GM23248 (cell line): ENCODE data around the gene ING5. TPM values are rescaled to one million over a fixed set of nuclear protein-coding genes. Genes with fewer than 3 reads are reported as not detected.

Experiments
- DNase-seq: peaks from one replicate; pipeline ENCODE4 v3.0.0-alpha.2; 2015
- H2AFZ ChIP-seq: fragments of 200-600 bp; sonication (generic); 2 replicates; pipeline ENCODE4 v1.6.1; 2016; ENCODE audit warnings: antibody characterized with exemption
- H3F3A ChIP-seq: fragments of 200-600 bp; sonication (generic); 2 replicates; pipeline ENCODE4 v1.6.1; 2016; ENCODE audit warnings: mild to moderate bottlenecking, antibody characterized with exemption, mixed run types; ENCODE audit not compliant: insufficient read depth
- H3K27ac ChIP-seq: fragments of 200-600 bp; sonication (generic); 2 replicates; pipeline ENCODE4 v1.5.1; 2016; ENCODE audit warnings: mild to moderate bottlenecking
- H3K27me3 ChIP-seq: fragments of 200-600 bp; sonication (generic); replicated peaks from 2 replicates; pipeline ENCODE4 v1.6.1; 2016; ENCODE audit warnings: mild to moderate bottlenecking; ENCODE audit not compliant: insufficient read depth
- H3K36me3 ChIP-seq: fragments of 200-600 bp; sonication (generic); 2 replicates; pipeline ENCODE4 v1.6.1; 2016; ENCODE audit warnings: low read depth, mild to moderate bottlenecking
- H3K4me1 ChIP-seq: fragments of 200-600 bp; sonication (generic); 2 replicates; pipeline ENCODE4 v1.6.1; 2016; ENCODE audit warnings: mild to moderate bottlenecking; ENCODE audit not compliant: insufficient read depth
- H3K4me2 ChIP-seq: fragments of 200-600 bp; sonication (generic); one replicate; pipeline ENCODE4 v1.6.1; 2016; ENCODE audit warnings: mild to moderate bottlenecking; ENCODE audit not compliant: unreplicated experiment
- H3K4me3 ChIP-seq: fragments of 200-600 bp; sonication (generic); 2 replicates; pipeline ENCODE4 v1.5.1; 2016; ENCODE audit warnings: mild to moderate bottlenecking
- H3K79me2 ChIP-seq: fragments of 200-600 bp; sonication (generic); 2 replicates; pipeline ENCODE4 v1.6.1; 2016; ENCODE audit warnings: mild to moderate bottlenecking; ENCODE audit not compliant: insufficient read depth
- H3K9ac ChIP-seq: fragments of 200-600 bp; sonication (generic); 2 replicates; pipeline ENCODE4 v1.6.1; 2016; ENCODE audit warnings: mild to moderate bottlenecking
- H3K9me2 ChIP-seq: fragments of 200-600 bp; sonication (generic); 2 replicates; pipeline ENCODE4 v1.6.1; 2016; ENCODE audit warnings: mixed run types, mild to moderate bottlenecking, moderate library complexity; ENCODE audit not compliant: insufficient read depth
- H3K9me3 ChIP-seq: fragments of 200-600 bp; sonication (generic); one replicate; pipeline ENCODE4 v1.6.1; 2017; ENCODE audit warnings: low read depth
- H4K20me1 ChIP-seq: fragments of 200-600 bp; sonication (generic); 2 replicates; pipeline ENCODE4 v1.6.0; 2016; ENCODE audit not compliant: insufficient read depth
- EZH2 ChIP-seq: fragments of 200-600 bp; sonication (generic); IDR thresholded peaks from 2 replicates; pipeline ENCODE4 v1.6.1; 2018; ENCODE audit warnings: antibody characterized with exemption, mild to moderate bottlenecking; ENCODE audit not compliant: insufficient read depth, poor library complexity, severe bottlenecking
- EZH2phosphoT487 ChIP-seq: fragments of 200-600 bp; sonication (generic); IDR thresholded peaks from 2 replicates; pipeline ENCODE4 v1.6.1; 2018; ENCODE audit warnings: antibody characterized with exemption, moderate library complexity, mild to moderate bottlenecking, low read depth; ENCODE audit not compliant: insufficient read depth
- WGBS, 2 experiments: methylation state at CpG; one replicate each; pipeline ENCODE4 v1.1.6; 2015 to 2017; ENCODE audit warnings: low lambda C conversion rate in 2 of 2, low coverage in 1 of 2; ENCODE audit errors: missing lambda C conversion rate in 2 of 2; 5-methylcytosine and 5-hydroxymethylcytosine counted together
- in situ Hi-C: fragments of 300-500 bp; cut with MboI; formaldehyde crosslinking; loops from 2 replicates; pipeline ENCODE4 v1.15.0; 2020
- polyA plus RNA-seq: library from polyadenylated mRNA; unstranded; fragments of >200 nt; fragmentation: Nextera tagmentation; extraction: Ambion mirVana; gene quantifications from 2 replicates; pipeline ENCODE4 v1.2.1, GENCODE V29; 2016
- total RNA-seq: library from RNA; depleted of rRNA; stranded (reverse); fragments of >200 nt; shearing (Covaris generic); gene quantifications from 2 replicates; pipeline ENCODE4 v1.2.3, GENCODE V29; 2014

Gene ING5
- total and polyA plus RNA-seq, 2 experiments from 2014 or later, result 9.8 to 20.3 TPM

- Histone ChIP-seq H3F3A (no peaks in the 10 kb centered on the region), H2AFZ (no peak overlapping the region), H3K9me3 (no peaks in the 10 kb centered on the region), H3K9ac (no peak overlapping the region), H3K4me3 (no peak overlapping the region), H3K4me2 (no peak overlapping the region), H3K79me2 (no peaks in the 10 kb centered on the region), H3K36me3 (no peaks in the 10 kb centered on the region), H3K27ac (no peak overlapping the region), H4K20me1 (no peaks in the 10 kb centered on the region), H3K9me2 (no peaks in the 10 kb centered on the region), H3K4me1 (no peaks in the 10 kb centered on the region), H3K27me3 (no peaks in the 10 kb centered on the region)
- TF ChIP-seq EZH2 (no peak), EZH2phosphoT487 (no peak)
- no peak for DNase-seq
- in situ Hi-C loops, result no loop called here
- 94 to 97% methylated on average over 11 to 14 of the region's 14 CpGs for WGBS, 2 experiments
Observed at GRCh38 chr2:241752253-241752652, 50.4 kb downstream of the ING5 start.

DNA sequence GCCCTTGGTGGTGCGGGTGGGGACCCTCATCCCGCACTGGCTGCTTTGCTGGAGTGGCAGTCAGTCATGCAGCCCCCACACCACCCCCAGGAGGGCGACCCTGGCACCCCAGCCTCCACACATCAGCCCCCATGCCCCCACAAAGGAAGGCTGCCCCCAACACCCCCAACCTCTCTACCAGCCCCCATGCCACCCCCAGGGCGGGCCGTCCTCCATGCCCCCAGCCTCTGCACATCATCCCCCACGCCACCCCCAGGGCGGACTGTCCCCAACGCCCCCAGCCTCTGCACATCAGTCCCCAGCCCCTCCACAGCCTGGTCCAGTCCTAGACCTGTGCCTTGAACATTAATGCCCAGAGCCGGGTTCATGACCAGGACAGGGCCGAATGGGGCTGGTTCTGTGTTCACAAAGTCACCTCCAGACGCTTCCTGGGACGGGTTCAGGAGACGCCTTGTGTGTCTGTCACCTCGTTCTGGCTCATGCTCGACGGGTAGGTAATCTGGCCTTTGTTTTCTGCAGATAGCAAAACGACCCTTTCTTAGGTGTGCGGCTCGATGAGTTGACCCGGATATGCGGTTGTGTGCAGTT is 50.9 kb downstream of the ING5 start:
- H2AFZ ChIP-seq, result no peak overlapping the region

DNA sequence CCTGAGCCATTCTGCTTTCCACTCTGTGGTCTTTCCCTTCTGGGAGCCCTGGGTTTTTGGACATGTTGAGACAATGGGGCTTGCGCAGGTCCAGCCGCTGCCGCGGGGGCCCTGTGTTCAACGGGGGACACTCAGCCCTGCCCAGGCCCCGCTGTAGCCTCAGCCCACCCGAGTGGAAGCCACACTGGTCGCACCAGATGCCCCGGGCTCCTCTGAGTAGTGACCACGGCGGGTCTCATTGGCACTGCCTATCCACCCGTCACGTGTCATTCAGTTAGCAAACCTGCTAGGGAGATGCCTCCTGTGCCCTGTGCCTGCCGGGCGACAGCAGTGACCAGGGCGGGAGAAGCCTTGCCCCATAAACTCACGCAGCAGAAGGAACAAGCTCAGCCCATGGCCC is 51.7 kb downstream of the ING5 start:
- 97% methylated on average over 13 to 17 of the region's 17 CpGs for WGBS, 2 experiments
- no peak overlapping the region for H3K4me2 ChIP-seq

More for the DNA sequence above, 50.9 kb downstream of the ING5 start:
- H3K27me3 ChIP-seq, result no peaks in the 10 kb centered on the region
- no peaks in the 10 kb centered on the region for H3K9me3 ChIP-seq
- H3K9me2 ChIP-seq, result no peaks in the 10 kb centered on the region
- no peaks in the 10 kb centered on the region for H3F3A ChIP-seq
- no peak overlapping the region for H3K27ac ChIP-seq
- 93 to 96% methylated on average over 13 to 19 of the region's 21 CpGs for WGBS, 2 experiments
- H4K20me1 ChIP-seq, result no peaks in the 10 kb centered on the region
- no peaks in the 10 kb centered on the region for H3K4me1 ChIP-seq
- no peak overlapping the region for H3K9ac ChIP-seq
- in situ Hi-C loops, result no loop called here
- DNase-seq, result no peak
- TF ChIP-seq EZH2phosphoT487 (no peak), EZH2 (no peak)
- no peak overlapping the region for H3K4me3 ChIP-seq
- no peaks in the 10 kb centered on the region for H3K79me2 ChIP-seq
- H3K4me2 ChIP-seq, result no peak overlapping the region
- no peaks in the 10 kb centered on the region for H3K36me3 ChIP-seq

GRCh38 chr2:241754042-241754441 is 52.2 kb downstream of the ING5 start:
- no peaks in the 10 kb centered on the region for H3K9me2 ChIP-seq
- no peak overlapping the region for H3K27ac ChIP-seq
- peaks cover 2% of the 10 kb centered on the region; the same call in 1 of the 2 replicates for H3K36me3 ChIP-seq
- TF ChIP-seq EZH2phosphoT487 (no peak), EZH2 (no peak)
- H3K9me3 ChIP-seq, result no peaks in the 10 kb centered on the region
- no peaks in the 10 kb centered on the region for H3K27me3 ChIP-seq
- no peak overlapping the region for H3K4me3 ChIP-seq
- no peak overlapping the region for H3K4me2 ChIP-seq
- no peak overlapping the region for H3K9ac ChIP-seq
- no peaks in the 10 kb centered on the region for H3F3A ChIP-seq
- H4K20me1 ChIP-seq, result no peaks in the 10 kb centered on the region
- WGBS, 2 experiments, result 96 to 97% methylated on average over 20 of the region's 20 CpGs
- H3K4me1 ChIP-seq, result no peaks in the 10 kb centered on the region
- H3K79me2 ChIP-seq, result no peaks in the 10 kb centered on the region
- no peak overlapping the region for H2AFZ ChIP-seq
- no peak for DNase-seq
- in situ Hi-C loops, result no loop called here

More for the DNA sequence above, 51.7 kb downstream of the ING5 start:
- H3F3A ChIP-seq, result no peaks in the 10 kb centered on the region
- no peak overlapping the region for H2AFZ ChIP-seq
- in situ Hi-C loops, result no loop called here
- H3K9ac ChIP-seq, result no peak overlapping the region
- no peaks in the 10 kb centered on the region for H4K20me1 ChIP-seq
- H3K9me2 ChIP-seq, result no peaks in the 10 kb centered on the region
- no peak overlapping the region for H3K4me3 ChIP-seq
- H3K27me3 ChIP-seq, result no peaks in the 10 kb centered on the region
- H3K4me1 ChIP-seq, result no peaks in the 10 kb centered on the region
- TF ChIP-seq EZH2 (no peak), EZH2phosphoT487 (no peak)
- no peak for DNase-seq
- H3K27ac ChIP-seq, result no peak overlapping the region
- H3K79me2 ChIP-seq, result no peaks in the 10 kb centered on the region
- no peaks in the 10 kb centered on the region for H3K36me3 ChIP-seq
- H3K9me3 ChIP-seq, result no peaks in the 10 kb centered on the region

- no peak overlapping the region for H3K4me3 ChIP-seq
- no peaks in the 10 kb centered on the region for H3K79me2 ChIP-seq
- no peak for DNase-seq
- no peak for TF ChIP-seq EZH2
- no peak for TF ChIP-seq EZH2phosphoT487
- H3K9ac ChIP-seq, result no peak overlapping the region
- no peak overlapping the region for H2AFZ ChIP-seq
- H3K4me2 ChIP-seq, result no peak overlapping the region
- no peaks in the 10 kb centered on the region for H3F3A ChIP-seq
- no peak overlapping the region for H3K27ac ChIP-seq
- H3K9me2 ChIP-seq, result no peaks in the 10 kb centered on the region
- no peaks in the 10 kb centered on the region for H3K27me3 ChIP-seq
- H3K9me3 ChIP-seq, result no peaks in the 10 kb centered on the region
- H3K4me1 ChIP-seq, result no peaks in the 10 kb centered on the region
- in situ Hi-C loops, result no loop called here
- 78 to 85% methylated on average over 8 to 18 of the region's 18 CpGs for WGBS, 2 experiments
- H4K20me1 ChIP-seq, result no peaks in the 10 kb centered on the region
- H3K36me3 ChIP-seq, result peaks cover 10% of the 10 kb centered on the region; the same call in 1 of the 2 replicates
Observed at GRCh38 chr2:241755166-241755565, 53.3 kb downstream of the ING5 start.
